ENCODE data around the gene TMEM175.

Gene TMEM175

GRCh38 chr4:946517-947471 is 14.5 kb downstream of the TMEM175 start:
- DNase-seq (ENCODE audit: low spot score) = no peak

GRCh38 chr4:947491-947971 is 15.3 kb downstream of the TMEM175 start:
- no peak for DNase-seq (ENCODE audit: low spot score)

- DNase-seq (ENCODE audit: low spot score) = no peak
These were observed 16.1 kb downstream of the TMEM175 start for GRCh38 chr4:948101-948935.

- DNase-seq (ENCODE audit: low spot score) = no peak
These were observed 16.7 kb downstream of the TMEM175 start for GRCh38 chr4:948936-949300.

- no peak for DNase-seq (ENCODE audit: low spot score)
These were observed 17.4 kb downstream of the TMEM175 start for GRCh38 chr4:949656-950055.

GRCh38 chr4:950136-951020 is 18.1 kb downstream of the TMEM175 start:
- no peak for DNase-seq (ENCODE audit: low spot score)

GRCh38 chr4:951186-951585 is 18.9 kb downstream of the TMEM175 start:
- no peak for DNase-seq (ENCODE audit: low spot score)

GRCh38 chr4:951594-952468 is 19.6 kb downstream of the TMEM175 start:
- no peak for DNase-seq (ENCODE audit: low spot score)

GRCh38 chr4:952881-953573 is 20.8 kb downstream of the TMEM175 start:
- no peak for DNase-seq (ENCODE audit: low spot score)

- no peak for DNase-seq (ENCODE audit: low spot score)
These were observed 21.3 kb downstream of the TMEM175 start for GRCh38 chr4:953574-953915.

GRCh38 chr4:954211-955020 is 22.2 kb downstream of the TMEM175 start:
- no peak for DNase-seq (ENCODE audit: low spot score)

GRCh38 chr4:955161-955921 is 23.1 kb downstream of the TMEM175 start:
- no peak for DNase-seq (ENCODE audit: low spot score)

- no peak for DNase-seq (ENCODE audit: low spot score)
These were observed 23.7 kb downstream of the TMEM175 start for GRCh38 chr4:955931-956381.

GRCh38 chr4:956531-957230 is 24.4 kb downstream of the TMEM175 start:
- DNase-seq (ENCODE audit: low spot score) = no peak

- DNase-seq (ENCODE audit: low spot score) = no peak
These were observed 24.9 kb downstream of the TMEM175 start for GRCh38 chr4:957231-957580.

- DNase-seq (ENCODE audit: low spot score) = no peak
These were observed 25.5 kb downstream of the TMEM175 start for GRCh38 chr4:957581-958313.

GRCh38 chr4:958314-958665 is 26.0 kb downstream of the TMEM175 start:
- no peak for DNase-seq (ENCODE audit: low spot score)

All from hematopoietic multipotent progenitor cell treated with erythropoietin and hydrocortisone succinate and interleukin-3 and kit ligand, for 15 days (in vitro differentiated cells).